Forelimb muscle (tissue), 1 donor: Measurements from ENCODE around the gene GIT2. TPM values are rescaled to one million over a fixed set of nuclear protein-coding genes. Genes with fewer than 3 reads are reported as not detected.
"Not testable (repeated sequence)": the region's sequence is repeated elsewhere in the genome, so short reads cannot be mapped to it uniquely, and the experiment has no call there.

Experiments used
- DNase-seq: peaks from one replicate; pipeline ENCODE4 v3.0.0-alpha.2; 2013; ENCODE audit warnings: low read depth
- polyA plus RNA-seq: library from polyadenylated mRNA; unstranded; fragments of 120-200 nt; gene quantifications from one replicate; pipeline ENCODE4 v1.2.1, GENCODE V29; 2013; ENCODE audit not compliant: insufficient read length

The GIT2 gene
- polyA plus RNA-seq, 1 donor, result 50.8 TPM

DNA sequence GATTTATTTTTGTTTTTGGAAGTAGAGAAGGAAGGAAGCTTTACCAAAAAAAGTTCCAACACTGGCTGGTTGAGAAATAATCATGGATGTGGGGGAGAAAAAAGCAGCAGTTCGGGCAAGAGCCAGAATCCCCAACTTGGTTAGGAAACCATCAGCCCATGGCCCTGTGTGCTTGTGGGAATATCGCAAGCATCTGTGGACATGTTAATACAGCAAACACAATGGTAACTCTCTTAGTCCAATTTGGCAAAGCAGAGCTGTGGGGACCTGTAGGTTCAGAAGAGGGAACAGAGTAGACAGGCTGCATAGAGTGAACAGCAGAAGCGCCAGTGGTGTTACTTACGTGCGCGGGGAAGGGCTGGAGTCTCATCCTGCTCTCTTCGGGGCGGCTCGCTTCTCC, 49.3 kb downstream of the GIT2 start:
- DNase-seq, result no peak

DNA sequence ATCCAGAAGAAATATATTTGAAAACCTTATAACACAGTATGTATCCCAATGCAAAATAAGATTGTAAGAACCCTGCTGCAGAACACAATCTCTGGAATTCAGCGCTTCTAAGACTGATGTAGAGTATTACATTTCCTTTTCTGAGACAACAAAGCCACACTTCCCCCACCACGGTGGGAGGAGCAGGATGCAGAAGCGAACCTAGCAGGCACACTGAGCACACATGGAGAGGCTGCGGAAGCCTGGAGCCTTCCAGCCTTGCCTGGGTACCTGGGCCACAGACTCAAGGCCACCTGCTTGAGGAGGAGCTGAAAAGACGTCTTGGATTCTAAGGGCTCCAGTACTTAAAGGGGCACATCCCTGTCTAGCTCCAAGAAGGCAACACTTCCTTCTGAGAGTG, 49.7 kb downstream of the GIT2 start:
- no peak for DNase-seq

DNA sequence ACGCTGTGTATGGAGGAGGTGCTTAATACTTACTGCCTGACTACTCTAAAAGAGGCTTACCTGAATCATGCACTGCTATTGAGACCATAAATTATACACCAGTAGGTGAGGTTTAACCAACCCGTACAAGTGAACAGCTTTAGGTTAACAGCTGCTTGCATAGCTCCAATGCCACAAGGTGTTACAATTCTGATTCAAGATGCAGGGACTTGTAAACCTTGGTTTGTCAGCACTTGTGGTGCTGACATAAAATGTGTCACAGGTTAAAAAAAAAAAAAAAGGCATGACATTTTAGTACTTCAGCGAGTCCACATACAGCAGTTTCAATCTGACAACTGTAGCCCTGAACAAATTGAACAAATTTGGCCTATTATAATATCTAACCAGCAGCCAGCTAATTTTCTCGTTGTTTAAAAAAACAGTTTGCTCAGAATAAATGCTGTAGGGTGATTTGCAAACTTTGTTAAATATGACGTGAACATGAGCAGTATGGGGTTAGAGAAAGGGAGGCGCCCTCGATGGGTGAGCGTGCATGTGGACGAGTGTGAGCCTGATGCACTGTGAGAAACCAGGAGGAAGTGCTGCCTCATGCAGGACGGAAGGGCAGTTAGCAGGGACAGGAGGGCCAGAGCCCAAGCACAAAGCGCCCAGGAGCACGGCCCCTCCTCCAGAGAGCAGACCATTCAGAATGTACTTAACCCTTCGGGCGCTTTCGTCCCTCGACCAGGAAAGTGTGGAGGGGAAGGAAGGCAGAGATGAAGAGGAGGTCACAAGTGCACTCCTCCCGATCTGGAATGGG, 51.4 kb downstream of the GIT2 start:
- DNase-seq, result no peak

DNA sequence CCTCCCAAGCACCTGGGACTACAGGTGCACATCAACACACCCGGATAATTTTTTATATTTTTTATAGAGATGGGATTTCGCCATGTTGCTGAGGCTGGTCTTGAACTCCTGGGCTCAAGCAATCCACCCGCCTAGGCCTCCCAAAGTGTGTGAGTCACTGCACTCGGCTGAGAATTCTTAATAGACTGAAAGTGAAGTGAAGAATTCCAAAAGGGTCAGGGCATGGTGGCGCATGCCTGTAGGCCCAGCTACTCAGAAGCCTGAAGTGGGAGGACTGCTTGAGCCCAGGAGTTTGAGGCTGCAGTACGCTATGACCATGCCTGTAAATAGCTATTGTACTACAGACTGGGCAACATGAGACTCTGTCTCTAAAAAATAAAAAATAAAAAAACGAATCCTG, 52.4 kb downstream of the GIT2 start:
- DNase-seq, result no peak

DNA sequence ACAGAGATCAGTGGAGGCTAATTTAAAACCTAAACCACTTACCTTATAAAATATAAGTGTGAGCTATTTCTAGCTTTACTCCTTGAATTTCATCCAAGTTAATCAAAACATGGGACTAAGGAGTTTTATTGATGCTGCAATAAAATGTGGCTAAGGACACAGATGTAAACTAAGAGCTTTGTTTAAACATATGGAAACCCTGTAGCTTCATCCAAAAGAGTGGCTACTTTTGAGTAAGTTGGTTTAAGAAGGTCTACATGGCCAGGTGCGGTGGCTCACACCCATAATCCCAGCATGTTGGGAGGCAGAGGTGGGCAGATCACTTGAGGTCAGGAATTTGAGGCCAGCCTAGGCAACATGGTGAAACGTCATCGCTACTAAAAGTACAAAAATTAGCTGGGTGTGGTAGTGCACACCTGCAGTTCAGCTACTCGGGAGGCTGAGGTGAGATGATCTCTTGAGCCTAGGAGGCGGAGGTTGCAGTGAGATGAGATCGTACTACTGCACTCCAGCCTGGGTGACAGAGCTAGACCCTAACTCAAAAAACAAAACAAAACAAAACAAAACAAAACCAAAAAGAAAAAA, 55.7 kb downstream of the GIT2 start:
- no peak for DNase-seq

DNA sequence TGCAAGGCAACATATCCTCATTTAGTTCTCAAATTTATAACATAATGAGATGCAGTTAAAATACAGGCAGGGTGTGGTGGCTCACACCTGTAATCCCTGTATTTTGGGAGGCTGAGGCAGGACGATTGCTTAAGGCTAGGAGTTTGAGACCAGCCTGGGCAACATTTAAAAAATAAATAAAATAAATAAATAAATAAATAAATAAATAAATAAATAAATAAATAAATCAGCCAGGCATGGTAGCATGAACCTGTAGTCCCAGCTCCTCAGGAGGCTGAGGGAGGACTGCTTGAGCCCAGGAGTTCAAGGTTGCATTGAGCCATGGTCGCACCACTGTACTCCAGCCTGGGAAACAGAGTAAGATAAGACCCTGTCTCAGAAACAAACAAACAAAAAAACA, 56.7 kb downstream of the GIT2 start:
- no peak for DNase-seq

DNA sequence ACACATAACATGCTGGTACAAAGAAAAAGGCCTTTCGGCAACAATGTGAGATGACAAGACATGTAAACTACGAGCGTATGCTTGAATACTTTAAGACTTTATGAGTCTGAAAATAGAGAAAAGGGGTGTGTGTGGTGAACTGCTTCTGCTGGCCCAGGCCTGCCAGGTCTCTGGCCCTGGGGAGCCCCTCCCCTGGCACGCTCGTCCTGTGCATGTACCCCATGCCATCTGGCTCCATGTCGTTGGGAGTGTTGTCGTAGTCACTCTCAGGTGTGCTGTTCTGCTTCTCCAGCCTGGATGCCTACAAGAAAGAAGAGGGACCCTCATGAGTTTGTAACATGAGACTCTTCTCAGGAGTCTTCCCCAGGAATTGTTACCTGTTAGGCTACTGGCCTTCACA, 57.2 kb downstream of the GIT2 start:
- DNase-seq, result no peak

DNA sequence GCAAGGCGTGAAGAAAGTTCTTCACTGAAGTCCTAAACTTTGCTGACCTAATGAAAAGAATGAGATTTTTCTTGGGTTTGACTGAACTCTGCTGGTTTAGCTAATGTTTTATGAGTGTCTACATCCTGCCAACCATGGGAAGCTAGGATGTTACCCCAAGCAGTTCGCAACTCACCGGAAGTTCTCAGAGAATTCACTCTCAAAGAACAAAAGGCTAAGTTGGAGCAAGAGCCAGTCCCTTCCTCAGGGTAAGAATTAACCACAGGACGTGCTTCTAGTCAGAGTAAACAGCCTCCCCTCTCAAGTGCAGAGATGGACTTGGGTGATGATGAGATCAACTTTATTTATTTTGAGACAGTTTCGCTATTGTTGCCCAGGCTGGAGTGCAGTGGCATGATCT, 58.8 kb downstream of the GIT2 start:
- DNase-seq, result no peak

DNA sequence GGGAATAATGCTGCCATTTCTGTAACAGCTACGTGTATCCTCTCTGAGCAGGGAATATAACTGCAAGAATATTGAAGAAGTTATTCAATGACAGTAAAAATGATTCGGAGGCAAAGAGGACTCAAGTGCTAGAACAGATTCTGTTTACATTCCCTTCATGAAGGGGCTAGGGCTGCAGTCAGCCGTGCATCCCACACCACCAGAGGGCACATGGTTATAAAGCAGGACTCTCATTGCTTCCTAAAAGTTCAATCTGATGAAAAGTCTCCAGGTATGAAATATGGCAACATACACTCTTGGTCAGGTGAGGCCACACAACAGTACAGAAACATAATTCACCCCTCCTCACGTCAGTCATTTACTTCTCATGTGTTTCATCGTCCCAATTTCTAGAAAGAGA, 62.1 kb downstream of the GIT2 start:
- no peak for DNase-seq

DNA sequence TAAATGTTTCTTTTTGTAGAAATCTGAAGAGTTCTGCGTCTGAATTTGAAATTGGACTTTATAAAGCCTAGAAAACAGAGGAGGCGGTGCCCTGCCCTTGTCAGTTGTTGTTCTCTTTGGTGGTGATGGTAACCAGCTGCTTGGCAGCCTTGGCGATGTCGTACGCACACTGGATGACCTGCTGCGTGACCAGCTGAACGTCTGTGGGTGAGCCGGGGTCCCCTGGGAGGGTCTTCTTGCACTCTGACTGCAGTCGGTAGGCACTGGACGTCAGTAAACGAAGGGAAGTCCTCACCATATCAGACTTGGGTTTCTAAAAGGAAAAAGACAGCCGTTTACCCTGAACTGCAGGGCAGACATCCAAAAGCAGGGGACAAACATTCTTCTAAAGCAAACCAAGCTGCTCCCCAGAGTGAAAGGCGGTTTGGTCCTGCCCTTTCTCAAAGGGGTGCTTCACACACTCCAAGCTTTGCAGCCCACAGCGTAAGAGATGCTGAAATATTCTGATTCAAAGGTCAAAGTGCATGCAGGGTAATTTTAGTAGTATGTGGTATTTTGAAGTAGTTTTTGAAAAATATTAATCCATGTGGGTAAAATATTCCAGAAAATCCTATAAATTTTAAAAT, 63.2 kb downstream of the GIT2 start:
- no peak for DNase-seq

DNA sequence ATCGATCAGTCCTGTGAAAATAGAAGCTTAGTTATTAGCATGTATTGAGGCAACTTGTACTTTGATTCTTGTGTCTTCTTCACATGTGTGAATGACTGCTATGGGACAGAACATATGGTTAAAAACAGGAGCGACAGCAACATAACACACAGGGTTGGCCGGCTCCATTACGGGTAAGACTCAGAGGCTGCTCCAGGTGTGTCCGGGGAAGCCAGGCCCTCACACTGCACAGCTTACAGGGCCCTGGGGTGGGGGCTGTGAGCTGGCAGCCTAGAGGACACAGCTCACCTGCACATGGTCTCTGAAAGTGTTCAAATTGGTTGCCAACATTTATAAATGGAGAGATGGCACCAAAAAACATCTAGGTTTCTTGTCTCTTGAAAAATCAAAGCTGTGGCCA, 65.0 kb downstream of the GIT2 start:
- DNase-seq, result no peak

DNA sequence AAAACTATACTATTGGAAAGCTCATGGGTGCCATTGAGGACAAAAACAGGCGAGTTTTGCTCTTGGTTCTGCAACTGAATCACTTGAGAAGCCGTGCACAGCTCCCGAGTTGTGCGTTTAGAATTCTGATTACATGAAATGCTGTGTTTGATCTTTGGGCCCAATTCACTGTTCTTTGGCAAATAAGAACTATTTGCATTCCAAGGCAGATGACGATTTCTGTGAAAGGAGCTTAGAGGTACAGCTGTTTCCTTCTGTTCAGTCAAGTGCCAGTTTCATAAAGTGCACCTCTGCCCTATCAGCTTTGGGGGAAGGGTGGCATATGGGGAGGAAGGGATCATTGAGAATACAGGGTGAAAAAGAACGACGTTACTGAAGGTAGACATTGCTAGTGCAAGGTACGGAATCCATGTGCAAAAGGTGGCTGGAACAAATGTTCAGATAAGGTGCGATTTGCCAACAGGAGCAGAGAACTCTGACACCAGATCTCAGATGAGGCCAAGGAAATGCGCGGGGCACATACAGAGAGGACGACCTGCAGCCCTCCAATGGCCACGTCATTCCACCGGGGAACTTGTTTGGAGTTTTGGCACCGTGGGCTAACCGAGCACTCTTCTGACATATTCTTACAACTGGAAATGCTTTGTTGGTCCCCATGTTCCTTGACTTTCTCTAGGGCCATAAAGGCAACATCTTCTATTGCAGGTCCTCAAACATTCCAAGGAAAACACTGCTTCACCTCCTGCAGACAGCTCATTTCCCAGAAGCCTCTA, 66.0 kb downstream of the GIT2 start:
- no peak for DNase-seq

DNA sequence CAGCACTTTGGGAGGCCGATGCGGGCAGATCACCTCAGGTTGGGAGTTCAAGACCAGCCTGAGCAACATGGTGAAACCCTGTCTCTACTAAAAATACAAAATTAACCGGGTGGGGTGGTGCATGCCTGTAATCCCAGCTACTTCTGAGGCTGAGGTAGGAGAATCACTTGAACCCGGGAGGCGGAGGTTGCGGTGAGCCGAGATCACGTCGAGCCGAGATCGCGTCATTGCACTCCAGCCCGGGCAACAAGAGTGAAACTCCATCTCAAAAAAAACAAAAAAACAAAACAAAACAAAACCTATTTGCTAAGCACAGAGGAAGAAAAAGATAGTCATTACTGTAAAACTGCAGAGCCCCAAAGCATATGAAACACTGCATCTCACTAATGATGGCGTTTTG, 66.8 kb downstream of the GIT2 start:
- not testable (repeated sequence) for DNase-seq

DNA sequence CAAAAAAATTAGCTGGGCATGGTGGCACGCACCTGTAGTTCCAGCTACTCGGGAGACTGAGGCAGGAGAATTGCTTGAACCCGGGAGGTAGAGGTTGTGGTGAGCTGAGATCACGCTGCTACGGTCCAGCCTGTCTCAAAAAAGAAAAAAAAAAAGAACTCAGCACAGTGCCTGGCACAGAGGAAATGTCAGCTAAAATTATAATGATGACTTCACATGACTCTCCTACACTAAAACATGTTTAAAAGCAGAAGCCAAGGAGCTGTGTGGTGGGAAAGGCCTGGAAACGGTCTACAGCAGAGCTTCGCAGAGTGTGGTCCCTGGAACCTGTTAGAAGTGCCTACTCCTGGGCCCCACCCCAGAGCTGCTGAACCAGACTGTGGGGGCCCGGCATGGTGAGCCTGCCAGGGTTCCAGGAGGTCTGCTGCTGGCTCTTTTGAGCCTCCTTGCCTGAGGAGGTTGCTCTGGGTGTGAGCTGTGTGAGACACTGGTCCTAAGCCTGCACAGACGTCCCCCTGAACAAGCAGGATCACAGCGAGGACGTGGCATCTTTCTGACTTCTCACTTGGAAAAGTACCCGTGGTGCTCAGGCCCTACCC, 68.0 kb downstream of the GIT2 start:
- no peak for DNase-seq

DNA sequence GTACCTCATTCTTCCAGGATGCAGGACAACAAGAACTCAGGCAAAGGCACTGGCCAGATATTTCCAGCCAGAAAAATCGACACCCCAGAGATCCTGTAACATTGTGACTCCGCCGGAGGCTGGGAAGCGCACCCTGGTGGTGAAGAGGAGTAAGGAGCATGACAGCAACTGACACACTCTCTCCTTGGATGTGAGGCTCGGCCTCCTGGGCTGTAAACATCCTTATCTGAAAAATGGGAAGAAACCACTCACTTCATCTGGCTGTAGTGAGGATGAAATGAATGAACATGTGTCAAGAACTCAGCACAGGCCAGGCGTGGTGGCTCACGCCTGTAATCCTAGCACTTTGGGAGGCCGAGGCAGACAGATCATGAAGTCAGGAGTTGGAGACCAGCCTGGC, 68.5 kb downstream of the GIT2 start:
- DNase-seq, result no peak

DNA sequence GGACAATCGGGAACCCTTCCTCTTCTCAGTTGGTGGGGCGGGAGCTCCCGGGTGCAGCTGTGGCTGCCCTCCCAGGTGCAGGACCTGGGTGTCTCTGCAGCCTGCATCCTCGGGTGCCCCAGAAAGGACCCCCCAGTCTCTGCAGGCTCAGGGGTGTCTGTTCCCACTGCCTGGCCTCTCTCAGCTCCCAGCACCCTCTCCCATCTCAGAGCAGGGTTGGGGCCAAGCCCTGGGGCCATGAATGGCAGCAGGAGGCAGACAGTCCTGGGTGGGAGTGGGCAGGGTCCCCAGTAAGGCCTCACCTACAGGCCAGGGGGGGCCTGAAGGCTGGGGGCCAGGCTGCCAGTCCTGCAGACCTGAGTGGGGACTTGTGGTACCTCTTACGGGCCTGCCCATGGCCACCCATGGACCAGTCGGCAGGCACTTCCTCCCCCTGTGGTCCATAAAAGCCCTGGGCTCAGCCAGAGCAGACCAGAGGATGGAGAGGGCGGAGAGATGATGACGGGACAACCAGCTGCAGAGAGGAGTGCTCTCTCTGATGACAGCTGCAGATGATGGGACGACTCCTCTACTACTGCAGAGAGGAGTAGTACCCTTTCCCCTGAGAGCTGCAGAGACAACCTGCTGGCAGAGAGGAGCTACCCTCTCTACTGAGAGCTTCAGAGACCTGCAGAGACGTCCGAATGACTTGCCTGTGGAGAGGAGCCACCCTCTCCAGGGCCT, 69.5 kb downstream of the GIT2 start:
- no peak for DNase-seq

DNA sequence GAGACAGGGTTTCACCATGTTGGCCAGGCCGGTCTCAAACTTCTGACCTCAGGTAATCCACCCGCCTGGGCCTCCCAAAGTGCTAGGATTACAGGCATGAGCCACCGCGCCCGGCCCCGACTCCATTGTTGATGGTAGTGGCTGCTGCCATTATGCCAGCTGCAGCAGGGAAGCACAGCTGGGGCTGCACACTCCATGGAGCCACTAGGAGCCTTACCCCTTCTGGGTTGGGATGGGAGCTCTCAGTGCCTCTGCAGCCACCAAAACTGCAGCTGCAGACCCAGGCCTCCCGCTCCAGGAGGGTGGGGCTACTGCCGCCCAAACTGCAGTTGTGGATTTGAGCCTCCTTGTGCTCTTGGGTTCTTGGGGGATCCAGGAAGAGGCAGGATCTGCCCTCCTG, 70.2 kb downstream of the GIT2 start:
- no peak for DNase-seq

DNA sequence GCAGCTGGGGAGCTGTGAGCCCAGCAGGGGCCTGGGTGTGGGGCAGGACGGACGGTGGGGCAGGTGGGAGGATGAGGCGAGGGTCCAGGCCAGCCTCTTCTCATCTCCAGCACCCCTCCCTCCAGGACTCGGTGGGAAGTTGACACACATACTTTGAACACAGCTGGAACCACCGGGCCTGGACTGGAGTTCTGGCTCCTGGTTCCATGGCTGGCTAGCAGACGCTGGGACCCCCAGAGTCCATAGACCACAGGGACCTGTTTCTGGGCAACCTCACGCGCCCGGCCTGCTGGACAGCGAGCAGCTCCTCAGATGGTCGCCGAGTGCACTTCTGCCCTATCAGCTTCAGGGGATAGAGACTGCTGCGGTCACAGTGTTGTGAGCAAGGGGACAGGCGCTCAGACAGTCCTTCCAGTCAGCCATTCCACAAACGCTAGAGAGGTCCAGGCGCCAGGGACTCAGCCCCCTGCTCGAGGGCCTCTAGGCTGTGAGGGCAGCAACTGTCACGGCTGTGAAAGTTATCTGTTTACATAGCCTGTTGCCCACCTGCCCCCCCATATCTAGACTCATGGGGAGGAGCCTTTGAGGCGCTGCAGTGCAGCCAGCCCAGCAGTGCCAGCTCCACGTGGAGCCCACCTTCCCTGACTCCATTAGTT, 70.9 kb downstream of the GIT2 start:
- no peak for DNase-seq

DNA sequence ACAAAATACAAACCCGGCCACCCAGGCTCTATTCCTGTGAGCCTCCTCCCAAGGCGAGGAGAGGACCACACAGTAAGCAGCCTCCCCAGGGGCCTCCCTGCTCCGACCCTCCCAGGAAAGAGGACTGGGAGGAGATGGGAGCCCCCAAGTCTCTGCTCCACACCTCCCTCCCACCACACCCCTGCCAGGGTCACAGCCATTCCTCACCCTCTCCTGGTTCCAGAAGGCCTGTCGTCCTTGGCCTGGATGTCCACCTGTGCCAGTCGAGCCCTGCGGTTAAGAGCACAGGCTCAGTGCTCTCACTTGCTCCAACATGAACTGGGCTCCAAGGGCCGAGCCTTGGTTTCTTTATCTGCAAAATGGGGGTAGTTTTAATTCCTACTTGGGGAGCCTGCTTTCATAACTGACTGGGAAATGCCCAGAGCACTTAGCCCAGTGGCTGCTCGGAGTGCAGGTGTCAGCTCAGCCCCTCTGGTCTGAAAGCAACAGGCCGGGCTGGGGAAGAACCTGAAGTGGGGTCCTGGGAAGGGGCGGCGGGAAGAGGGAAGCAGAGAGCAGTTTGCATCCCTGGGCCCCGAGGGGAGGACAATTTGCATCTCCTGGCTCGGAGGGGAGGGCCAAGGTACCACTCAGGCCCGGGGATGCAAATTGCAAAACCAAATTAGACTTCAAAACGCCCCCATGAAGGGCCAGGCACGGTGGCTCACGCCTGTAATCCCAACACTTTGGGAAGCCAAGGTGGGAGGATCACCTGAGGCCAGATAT, 72.5 kb downstream of the GIT2 start:
- DNase-seq, result no peak

DNA sequence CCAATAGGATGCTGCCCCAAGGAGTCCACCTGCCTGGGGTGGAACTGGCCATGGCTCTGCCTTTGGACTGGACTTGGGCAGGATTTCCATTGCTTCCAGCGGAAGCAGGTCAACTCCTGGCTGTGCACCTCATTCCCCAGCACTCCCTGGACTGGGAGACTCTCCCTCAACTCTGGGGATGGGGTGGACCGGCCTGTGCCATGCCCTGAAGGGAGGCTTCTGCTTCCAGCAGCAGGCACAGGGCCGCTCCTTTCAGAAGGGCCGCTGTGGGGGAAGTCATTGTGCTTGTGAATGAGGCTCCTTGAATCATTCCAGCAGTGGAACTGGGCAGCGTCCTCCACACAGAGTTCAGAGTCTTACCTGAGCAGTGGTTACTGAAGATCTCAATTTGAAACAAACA, 73.1 kb downstream of the GIT2 start:
- no peak for DNase-seq
